Right lobe of liver (tissue), 6 donors: ENCODE data around the gene VAV3. TPM values are rescaled to one million over a fixed set of nuclear protein-coding genes. Genes with fewer than 3 reads are reported as not detected.
A peak's percentile ranks its signal among the peaks of the same experiment; 100 is the strongest.

Experiments used
- ATAC-seq, 4 donors: fragments of 200-7000 bp; cut with Tn5 transposase; one replicate each; pipeline ENCODE4 v1.9.1; 2020; ENCODE audit warnings: mild to moderate bottlenecking in 4 of 4, moderate library complexity in 4 of 4
- DNase-seq, 3 donors: peaks; one replicate each; pipeline ENCODE4 v3.0.0-alpha.2; 2020
- H3K27ac ChIP-seq, 3 donors: fragments of 200-600 bp; one replicate each; pipeline ENCODE4 v1.8.0; 2022
- H3K27me3 ChIP-seq, 2 donors: fragments of 200-600 bp; one replicate each; pipeline ENCODE4 v1.8.0; 2022
- H3K36me3 ChIP-seq, 4 donors: fragments of 200-600 bp; sonication (generic) in 1 of 4; one replicate each; pipeline versions ENCODE4 v1.5.1 to v1.8.0; 2017 to 2022; ENCODE audit warnings: control low read depth in 1 of 4
- H3K4me1 ChIP-seq, 4 donors: fragments of 200-600 bp; sonication (generic) in 1 of 4; one replicate each; pipeline versions ENCODE4 v1.5.1 to v1.8.0; 2017 to 2022; ENCODE audit warnings: control low read depth in 1 of 4
- H3K4me3 ChIP-seq, 3 donors: fragments of 200-600 bp; one replicate each; pipeline ENCODE4 v1.8.0; 2022
- H3K9me3 ChIP-seq, 4 donors: fragments of 200-600 bp; sonication (generic) in 1 of 4; one replicate each; pipeline versions ENCODE4 v1.5.1 to v1.8.0; 2017 to 2022; ENCODE audit warnings: control low read depth in 1 of 4
- CTCF ChIP-seq, 4 donors: fragments of 200-600 bp in 3 of 4; fragments of 450-650 bp in 1 of 4; IDR thresholded peaks; one replicate each; pipeline versions ENCODE4 v1.5.1 to v1.8.0; 2016 to 2022; ENCODE audit warnings: antibody characterized with exemption in 4 of 4, mild to moderate bottlenecking in 2 of 4
- POLR2A ChIP-seq: fragments of 450-650 bp; IDR thresholded peaks from one replicate; pipeline ENCODE4 v1.6.1; 2017; ENCODE audit warnings: antibody characterized with exemption, mild to moderate bottlenecking
- WGBS: methylation state at CpG from one replicate; pipeline ENCODE4 v1.1.6; 2018; ENCODE audit warnings: low coverage, low lambda C conversion rate; ENCODE audit not compliant: insufficient coverage; ENCODE audit errors: missing lambda C conversion rate; 5-methylcytosine and 5-hydroxymethylcytosine counted together
- intact Hi-C, 2 donors: fragments of 100-400 bp; cut with DNase I; formaldehyde crosslinking; loops; one replicate each; pipeline versions ENCODE4 v1.11.2 to v1.14.1; 2022
- total RNA-seq, 6 experiments: library from RNA; depleted of rRNA in 2 of 6; stranded (reverse); fragments of >200 nt in 2 of 6; fragmentation: NEBNext Ultra II Directional in 3 of 6; extraction: Animal tissue kit (Norgen Biotek cat#: 25700) in 3 of 6; gene quantifications; one replicate each; pipeline versions ENCODE4 v1.1.0 to v1.2.4, GENCODE V29; 2016 to 2023
- donor health status: DM: no; HTN: yes; CAD: no.
- donor health status: DM: no; HTN: no; CAD: no.
- donor health status: DM: no; HTN: no; CAD: no.
- donor health status: DM: no; HTN: yes; CAD: no.
- donor health status: DM: no; HTN: yes; CAD: no.

The VAV3 gene
- total RNA-seq, 6 experiments from 2014 or later = 0.77 to 3.6 (median 1.5) TPM

- H3K27me3 ChIP-seq = no peaks in the 10 kb centered on the region
- intact Hi-C loops = no loop called here
- no peak overlapping the region for H3K27ac ChIP-seq
- ATAC-seq = peak in 2 of 4 donors; percentile 18 to 28
- TF ChIP-seq CTCF (IDR thresholded peaks at IDR 0.05) = no peak
- TF ChIP-seq POLR2A = no peak
- no peak for DNase-seq
- no peaks in the 10 kb centered on the region for H3K4me1 ChIP-seq
- no peaks in the 10 kb centered on the region for H3K9me3 ChIP-seq
- H3K4me3 ChIP-seq = no peak overlapping the region
- no peaks in the 10 kb centered on the region for H3K36me3 ChIP-seq
- WGBS = 29% methylated on average over 4 of the region's 4 CpGs
Measured at GRCh38 chr1:107788206-107789202, 176.5 kb downstream of the VAV3 start.

- DNase-seq (no peak), ATAC-seq (no peak)
- Histone ChIP-seq H3K4me3 (no peak overlapping the region), H3K9me3 (no peaks in the 10 kb centered on the region), H3K27ac (no peak overlapping the region), H3K36me3 (no peaks in the 10 kb centered on the region), H3K27me3 (no peaks in the 10 kb centered on the region), H3K4me1 (peaks cover 0 to 6% (median 0%) of the 10 kb centered on the region in 4 donors)
- intact Hi-C loops = no loop called here
- WGBS = 60% methylated on average over 2 of the region's 2 CpGs
- TF ChIP-seq POLR2A (no peak), CTCF (IDR thresholded peaks at IDR 0.05) (no peak)
Measured at GRCh38 chr1:107787299-107787698, 177.7 kb downstream of the VAV3 start.

GRCh38 chr1:107786203-107786845 lies 178.7 kb downstream of the VAV3 start:
- Histone ChIP-seq H3K9me3 (no peaks in the 10 kb centered on the region), H3K4me3 (no peak overlapping the region), H3K4me1 (peaks cover 0 to 6% (median 0%) of the 10 kb centered on the region in 4 donors), H3K27ac (no peak overlapping the region), H3K36me3 (no peaks in the 10 kb centered on the region), H3K27me3 (no peaks in the 10 kb centered on the region)
- TF ChIP-seq CTCF (IDR thresholded peaks at IDR 0.05) = no peak
- no peak for TF ChIP-seq POLR2A
- DNase-seq (no peak), ATAC-seq (peak in 1 of 4 donors; percentile 30)
- WGBS = 25% methylated on average over 5 of the region's 5 CpGs
- intact Hi-C loops = no loop called here

GRCh38 chr1:107785496-107786202 lies 179.3 kb downstream of the VAV3 start:
- H3K36me3 ChIP-seq = no peaks in the 10 kb centered on the region
- H3K9me3 ChIP-seq = no peaks in the 10 kb centered on the region
- H3K27ac ChIP-seq = no peak overlapping the region
- intact Hi-C loops = no loop called here
- WGBS = 56% methylated on average over 1 of the region's 3 CpGs
- no peak overlapping the region for H3K4me3 ChIP-seq
- DNase-seq (no peak), ATAC-seq (peak; percentile 13 to 38 (median 21))
- peaks cover 0 to 6% (median 0%) of the 10 kb centered on the region in 4 donors for H3K4me1 ChIP-seq
- TF ChIP-seq POLR2A = no peak
- TF ChIP-seq CTCF (IDR thresholded peaks at IDR 0.05) = no peak
- H3K27me3 ChIP-seq = no peaks in the 10 kb centered on the region
